ENCODE measurements around the gene PNPLA6. TPM values are rescaled to one million over a fixed set of nuclear protein-coding genes. Genes with fewer than 3 reads are reported as not detected.

PNPLA6 gene
- total RNA-seq, 1 donor = 106 TPM

- no peak for TF ChIP-seq CTCF (IDR thresholded peaks at IDR 0.05; ENCODE audit: insufficient read depth, low read depth, low read length)
- no peak overlapping the region for H3K4me3 ChIP-seq (ENCODE audit: low read depth, low read length)
- no peak for DNase-seq (ENCODE audit: low read depth)
These were observed 5.4 kb downstream of the PNPLA6 start for GRCh38 chr19:7540761-7541474.

GRCh38 chr19:7541475-7541824 is 5.9 kb downstream of the PNPLA6 start:
- no peak for TF ChIP-seq CTCF (IDR thresholded peaks at IDR 0.05; ENCODE audit: insufficient read depth, low read depth, low read length)
- DNase-seq (ENCODE audit: low read depth) = no peak
- H3K4me3 ChIP-seq (ENCODE audit: low read depth, low read length) = no peak overlapping the region

- TF ChIP-seq CTCF (IDR thresholded peaks at IDR 0.05; ENCODE audit: insufficient read depth, low read depth, low read length) = no peak
- H3K4me3 ChIP-seq (ENCODE audit: low read depth, low read length) = no peak overlapping the region
- DNase-seq (ENCODE audit: low read depth) = no peak
These were observed 6.4 kb downstream of the PNPLA6 start for GRCh38 chr19:7541828-7542443.

GRCh38 chr19:7542556-7543348 is 7.2 kb downstream of the PNPLA6 start:
- no peak for TF ChIP-seq CTCF (IDR thresholded peaks at IDR 0.05; ENCODE audit: insufficient read depth, low read depth, low read length)
- H3K4me3 ChIP-seq (ENCODE audit: low read depth, low read length) = no peak overlapping the region
- no peak for DNase-seq (ENCODE audit: low read depth)

- no peak overlapping the region for H3K4me3 ChIP-seq (ENCODE audit: low read depth, low read length)
- no peak for DNase-seq (ENCODE audit: low read depth)
- TF ChIP-seq CTCF (IDR thresholded peaks at IDR 0.05; ENCODE audit: insufficient read depth, low read depth, low read length) = no peak
These were observed 9.1 kb downstream of the PNPLA6 start for GRCh38 chr19:7544626-7545025.

GRCh38 chr19:7545300-7545699 is 9.8 kb downstream of the PNPLA6 start:
- no peak for DNase-seq (ENCODE audit: low read depth)
- no peak overlapping the region for H3K4me3 ChIP-seq (ENCODE audit: low read depth, low read length)
- no peak for TF ChIP-seq CTCF (IDR thresholded peaks at IDR 0.05; ENCODE audit: insufficient read depth, low read depth, low read length)

Measured in fibroblast of villous mesenchyme (primary cell).